SH-SY5Y (cell line): ENCODE measurements around the gene RIC8B.

Experiments
- GATA2 ChIP-seq: IDR thresholded peaks from 2 replicates; pipeline ENCODE4 v1.6.1; 2011; ENCODE audit warnings: mild to moderate bottlenecking, low read depth, low read length
- GATA3 ChIP-seq: IDR thresholded peaks from 2 replicates; pipeline ENCODE4 v1.6.1; 2011; ENCODE audit warnings: low read depth, mild to moderate bottlenecking, low read length, moderate library complexity

DNA sequence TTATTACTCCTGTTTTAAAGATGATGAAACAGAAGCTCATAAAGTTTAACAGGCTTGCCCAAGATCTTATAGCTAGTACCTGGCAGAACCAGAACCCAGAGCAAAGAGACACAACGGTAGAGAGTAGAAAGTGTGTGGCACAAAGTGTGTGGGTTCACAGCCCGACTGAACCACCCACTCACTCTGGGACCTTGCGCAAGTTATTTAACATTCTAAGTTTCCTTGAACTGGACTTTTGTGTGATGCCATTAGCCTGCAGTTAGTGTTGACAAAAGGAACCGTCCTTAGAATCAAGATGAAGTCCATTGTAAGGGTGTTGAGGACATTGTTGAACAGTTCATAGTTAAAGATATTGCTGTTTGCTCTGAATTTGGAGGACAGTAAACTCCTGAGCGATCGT is 29.9 kb upstream of the RIC8B start:
- TF ChIP-seq GATA3 (no peak), GATA2 (no peak)
